B cell (primary cell): ENCODE measurements around the gene TBC1D14.

ENCODE experiments used
- EZH2 ChIP-seq: IDR thresholded peaks from 2 replicates; pipeline ENCODE4 v1.6.1; 2012; ENCODE audit warnings: borderline replicate concordance, low read depth, mild to moderate bottlenecking, moderate library complexity, low read length; ENCODE audit not compliant: insufficient read depth, poor library complexity, severe bottlenecking
- TF ChIP-seq, protein P1 (sequence below): fragments of 200-600 bp; IDR thresholded peaks from one replicate; pipeline ENCODE4 v1.8.0; 2022; ENCODE audit warnings: antibody characterized with exemption, mild to moderate bottlenecking

DNA sequence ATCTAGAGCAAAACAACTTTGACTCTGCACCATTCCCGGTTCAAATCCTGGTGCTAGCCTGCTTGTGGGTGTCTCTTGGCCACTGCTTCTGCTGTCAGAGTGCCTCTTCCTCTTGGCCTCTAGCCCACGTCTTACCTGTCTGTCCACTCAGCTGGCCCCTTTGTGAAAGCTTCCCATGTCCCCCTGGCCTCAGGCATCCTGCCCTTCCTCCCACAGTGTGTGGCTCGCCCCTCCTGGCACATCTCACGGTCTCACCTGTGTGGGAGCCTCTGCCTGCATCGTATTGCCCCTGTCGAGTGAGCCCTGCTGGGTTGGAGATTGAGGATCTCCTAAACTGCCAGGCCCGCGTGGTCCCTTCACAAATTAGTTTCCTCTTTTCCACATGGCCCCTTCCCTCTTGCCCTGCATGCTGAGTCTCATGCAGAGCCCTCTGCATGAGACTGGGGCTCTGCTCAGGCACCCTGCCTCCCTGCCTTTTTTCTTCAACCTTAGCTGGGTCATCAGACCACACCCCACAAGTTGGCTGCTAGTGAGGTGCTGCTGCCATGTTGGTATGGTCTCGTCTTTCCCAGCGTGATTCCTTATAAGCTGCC, 79.8 kb downstream of the TBC1D14 start:
- TF ChIP-seq, protein P1, sequence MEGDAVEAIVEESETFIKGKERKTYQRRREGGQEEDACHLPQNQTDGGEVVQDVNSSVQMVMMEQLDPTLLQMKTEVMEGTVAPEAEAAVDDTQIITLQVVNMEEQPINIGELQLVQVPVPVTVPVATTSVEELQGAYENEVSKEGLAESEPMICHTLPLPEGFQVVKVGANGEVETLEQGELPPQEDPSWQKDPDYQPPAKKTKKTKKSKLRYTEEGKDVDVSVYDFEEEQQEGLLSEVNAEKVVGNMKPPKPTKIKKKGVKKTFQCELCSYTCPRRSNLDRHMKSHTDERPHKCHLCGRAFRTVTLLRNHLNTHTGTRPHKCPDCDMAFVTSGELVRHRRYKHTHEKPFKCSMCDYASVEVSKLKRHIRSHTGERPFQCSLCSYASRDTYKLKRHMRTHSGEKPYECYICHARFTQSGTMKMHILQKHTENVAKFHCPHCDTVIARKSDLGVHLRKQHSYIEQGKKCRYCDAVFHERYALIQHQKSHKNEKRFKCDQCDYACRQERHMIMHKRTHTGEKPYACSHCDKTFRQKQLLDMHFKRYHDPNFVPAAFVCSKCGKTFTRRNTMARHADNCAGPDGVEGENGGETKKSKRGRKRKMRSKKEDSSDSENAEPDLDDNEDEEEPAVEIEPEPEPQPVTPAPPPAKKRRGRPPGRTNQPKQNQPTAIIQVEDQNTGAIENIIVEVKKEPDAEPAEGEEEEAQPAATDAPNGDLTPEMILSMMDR: no peak
- no peak for TF ChIP-seq EZH2
